Measurements from ENCODE around the gene ATAD2B.

ATAD2B gene

DNA sequence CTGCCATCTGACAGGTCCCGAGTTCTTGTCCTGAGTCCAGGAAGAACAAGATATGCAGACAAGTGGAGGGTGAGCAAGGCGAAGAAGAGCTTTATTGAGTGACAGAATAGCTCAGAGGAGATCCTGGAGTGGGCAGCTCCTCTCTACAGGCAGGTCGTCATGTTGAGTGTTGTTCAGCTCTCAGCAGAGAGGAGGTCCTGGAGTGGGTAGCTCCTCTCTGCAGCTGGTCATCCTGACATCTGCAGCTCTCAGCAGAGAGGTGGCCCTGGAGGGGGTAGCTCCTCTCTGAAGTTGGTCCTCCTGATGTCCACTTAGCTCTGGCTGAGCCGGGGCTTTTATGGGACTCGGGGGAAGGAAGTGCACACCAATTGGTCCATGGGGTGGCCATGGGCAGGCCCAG, 90.4 kb downstream of the ATAD2B start:
- no peak for DNase-seq

- DNase-seq, result no peak
These were observed 90.9 kb downstream of the ATAD2B start for GRCh38 chr2:23835988-23836387.

DNA sequence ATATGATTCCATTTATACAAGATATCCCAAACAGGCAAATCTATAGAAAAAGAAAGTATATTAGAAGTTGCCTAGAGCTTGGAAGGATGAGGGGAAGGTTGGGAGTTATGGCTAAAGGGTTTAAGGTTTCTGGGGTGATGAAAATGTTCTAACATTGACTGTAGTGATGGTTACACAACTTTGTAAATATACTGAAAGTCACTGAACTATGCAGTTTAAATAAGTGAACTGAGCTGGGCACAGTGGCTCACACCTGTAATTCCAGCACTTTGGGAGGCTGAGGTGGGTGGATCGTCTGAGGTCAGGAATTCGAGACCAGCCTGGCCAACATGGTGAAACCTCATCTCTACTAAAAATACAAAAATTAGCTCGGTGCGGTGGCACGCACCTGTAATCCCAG, 91.5 kb downstream of the ATAD2B start:
- no peak for DNase-seq

- no peak for DNase-seq
These were observed 97.9 kb downstream of the ATAD2B start for GRCh38 chr2:23828986-23829385.

- no peak for DNase-seq
These were observed 98.5 kb downstream of the ATAD2B start for GRCh38 chr2:23828256-23828980.

DNA sequence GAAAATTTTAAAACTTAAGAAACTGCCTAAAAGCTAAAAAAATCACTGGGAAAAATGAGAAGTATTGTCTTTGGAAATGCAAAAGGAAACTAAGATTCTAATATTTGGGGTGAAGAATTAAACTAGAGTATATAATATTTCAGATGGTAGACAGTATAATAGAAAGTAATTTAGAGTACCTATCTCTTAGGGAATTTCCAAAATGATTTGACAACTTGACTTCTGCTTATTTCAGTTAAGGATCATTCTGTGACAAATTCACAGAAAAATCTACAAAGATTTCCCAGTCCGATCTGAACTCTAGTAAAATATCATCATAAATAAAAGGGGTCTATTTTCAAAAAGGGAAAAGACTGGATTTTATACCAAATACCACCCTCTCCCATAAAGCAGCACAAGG, 99.6 kb downstream of the ATAD2B start:
- DNase-seq, result no peak

DNA sequence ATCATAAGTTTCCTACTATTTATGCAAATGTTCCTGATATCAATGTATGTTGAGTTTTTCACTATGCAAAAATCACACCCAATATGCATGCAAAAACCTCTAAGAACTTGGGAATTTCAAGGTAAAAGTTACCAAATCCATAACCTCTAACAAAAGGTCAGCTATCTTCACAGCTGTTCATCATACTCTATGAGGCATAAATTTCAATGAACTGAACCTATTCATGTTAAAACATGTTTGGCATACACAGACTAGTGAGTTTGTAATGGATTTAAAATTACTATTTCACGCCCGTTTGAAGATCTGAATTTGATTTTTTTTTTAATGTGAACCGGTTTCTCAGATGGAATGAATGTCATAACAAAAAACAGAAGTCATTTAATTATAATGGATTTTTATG, 100.2 kb downstream of the ATAD2B start:
- no peak for DNase-seq

- DNase-seq, result no peak
These were observed 100.9 kb downstream of the ATAD2B start for GRCh38 chr2:23826040-23826439.

GRCh38 chr2:23824777-23825212, 102.1 kb downstream of the ATAD2B start:
- DNase-seq, result peak; percentile 46

DNA sequence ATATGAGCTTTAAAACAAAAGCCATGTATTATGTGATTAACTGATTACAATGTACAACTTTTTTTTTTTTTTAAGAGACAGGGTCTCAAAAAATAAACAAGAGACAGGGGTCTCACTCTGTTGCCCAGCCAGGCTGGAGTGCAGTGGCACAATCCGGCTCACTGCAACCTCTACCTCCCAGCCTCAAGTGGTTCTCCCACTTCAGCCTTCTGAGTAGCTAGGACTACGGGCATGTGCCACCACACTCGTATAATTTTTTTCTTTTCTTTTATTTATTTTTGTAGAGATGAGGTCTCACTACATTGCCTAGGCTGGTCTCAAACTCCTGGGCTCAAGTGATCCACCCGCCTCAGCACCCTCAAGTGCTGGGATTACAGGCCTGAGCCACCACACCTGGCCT, 103.1 kb downstream of the ATAD2B start:
- DNase-seq, result no peak

DNA sequence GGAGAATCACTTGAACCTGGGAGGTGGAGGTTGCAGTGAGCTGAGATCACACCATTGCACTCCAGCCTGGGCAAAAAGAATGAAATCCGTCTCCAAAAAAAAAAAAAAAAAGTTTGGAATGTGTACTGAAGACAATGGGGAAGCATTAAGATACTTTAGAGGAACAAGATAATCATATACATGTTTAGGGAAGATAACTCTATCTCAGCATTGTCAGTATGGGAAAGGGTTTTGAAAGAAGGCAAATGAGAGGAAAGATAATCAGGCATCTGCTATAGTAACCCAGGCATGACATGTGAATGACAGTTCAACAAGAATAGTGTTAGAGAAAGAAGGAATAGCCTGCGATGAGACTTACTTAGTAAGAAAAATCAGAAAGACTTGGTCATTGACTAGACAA, 112.0 kb downstream of the ATAD2B start:
- no peak for DNase-seq

DNA sequence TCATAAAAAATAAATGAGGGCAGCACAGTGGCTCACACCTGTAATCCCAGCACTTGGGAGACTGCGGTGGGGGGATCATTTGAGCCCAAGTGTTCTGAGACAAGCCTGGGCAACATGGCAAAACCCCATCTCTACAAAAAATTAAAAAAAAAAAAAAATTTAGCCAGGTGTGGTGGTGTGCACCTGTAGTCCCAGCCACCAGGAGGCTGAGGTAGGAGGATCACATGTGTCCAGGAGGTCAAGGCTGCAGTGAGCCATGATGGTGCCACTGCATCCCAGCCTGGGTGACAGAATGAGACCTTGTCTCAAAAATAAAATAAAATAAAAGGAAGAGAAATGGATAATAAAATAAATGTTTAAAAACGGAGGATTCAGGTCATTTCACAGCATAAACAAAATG, 113.5 kb downstream of the ATAD2B start:
- DNase-seq, result no peak

DNA sequence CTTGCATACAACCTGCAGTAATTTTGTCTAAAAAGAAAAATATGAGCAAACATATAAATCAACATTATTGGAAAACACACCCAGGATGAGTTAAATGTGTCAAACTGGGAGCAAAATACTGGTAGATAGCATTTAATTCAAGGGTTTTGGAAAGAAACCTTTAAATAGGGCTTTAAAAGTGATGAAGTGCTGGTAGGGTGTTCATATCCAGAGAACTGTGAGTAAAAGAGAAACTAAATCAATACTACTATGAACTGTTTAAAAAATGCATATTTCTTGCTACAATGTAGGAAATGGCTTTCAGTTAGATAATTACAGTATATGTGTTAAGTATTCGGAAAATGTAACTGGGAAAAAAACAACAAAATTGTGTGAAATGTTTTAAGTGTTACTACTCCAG, 117.8 kb downstream of the ATAD2B start:
- DNase-seq, result no peak

DNA sequence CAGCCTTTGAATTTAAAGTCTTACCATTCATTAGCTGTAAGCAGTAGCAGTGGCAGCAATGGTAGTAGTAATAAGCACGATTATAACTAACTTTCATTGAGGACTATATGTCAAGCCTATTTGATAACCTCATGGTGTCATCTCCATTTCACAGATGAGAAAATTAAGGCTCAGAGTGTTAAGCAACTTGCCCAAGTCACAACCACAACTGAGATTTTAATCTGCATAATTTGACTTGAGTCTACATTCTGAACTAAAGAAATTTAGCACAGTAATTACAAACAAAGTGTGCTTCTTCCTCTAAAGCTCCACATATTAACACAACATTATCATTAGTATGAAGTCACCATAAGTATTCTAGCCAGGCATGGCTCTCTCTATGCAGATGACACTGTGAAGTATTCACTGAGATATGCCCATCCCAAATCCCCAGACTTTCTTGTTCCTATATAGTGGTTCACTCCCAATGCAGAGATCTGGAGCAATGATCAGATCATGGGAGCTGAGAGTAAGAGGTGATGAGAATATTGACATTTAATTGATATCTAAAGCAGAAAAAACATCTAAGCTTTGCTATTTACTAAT, 120.2 kb downstream of the ATAD2B start:
- DNase-seq, result no peak

- DNase-seq, result no peak
These were observed 120.7 kb downstream of the ATAD2B start for GRCh38 chr2:23806201-23806600.

GRCh38 chr2:23803965-23804542, 122.9 kb downstream of the ATAD2B start:
- no peak for DNase-seq

- DNase-seq, result no peak
These were observed 123.5 kb downstream of the ATAD2B start for GRCh38 chr2:23803264-23803964.

GRCh38 chr2:23801396-23801795, 125.5 kb downstream of the ATAD2B start:
- no peak for DNase-seq

DNA sequence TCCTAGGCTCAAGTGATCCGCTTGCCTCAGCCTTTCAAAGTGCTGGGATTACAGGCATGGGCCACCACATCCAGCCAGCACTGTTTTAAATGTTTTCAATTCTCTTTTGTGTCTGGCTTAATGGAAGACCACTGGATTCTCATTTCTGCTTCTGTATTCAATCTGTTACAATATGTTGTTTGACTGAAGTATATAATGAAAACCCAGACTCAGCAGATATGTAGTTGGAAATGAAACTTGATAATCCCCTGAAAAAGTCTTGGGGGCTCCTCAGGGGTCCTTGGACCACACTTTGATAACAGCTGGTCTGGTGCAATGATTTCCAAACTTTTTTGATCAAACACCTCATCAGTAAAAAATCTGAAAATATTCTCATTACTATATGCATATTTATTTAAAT, 132.7 kb downstream of the ATAD2B start:
- DNase-seq, result no peak

DNA sequence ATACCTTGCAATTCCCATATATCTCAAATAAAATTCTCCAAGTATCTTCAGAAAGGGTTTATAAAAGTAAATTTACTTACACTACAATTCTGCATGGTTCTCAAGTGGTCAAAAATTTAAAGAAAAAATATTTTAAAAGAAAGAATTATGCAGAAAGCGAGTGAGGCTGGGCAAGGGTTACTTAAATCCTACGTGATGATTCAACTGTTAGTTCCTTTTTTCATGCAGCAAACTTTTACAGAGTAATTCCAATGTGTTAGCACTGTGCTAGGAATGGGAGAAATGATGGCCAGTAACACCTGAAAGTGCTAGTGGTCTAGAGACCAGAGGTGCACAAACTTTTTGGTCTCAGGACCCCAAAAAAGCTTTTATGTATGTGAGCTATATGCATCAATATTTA, 133.4 kb downstream of the ATAD2B start:
- DNase-seq, result no peak

DNA sequence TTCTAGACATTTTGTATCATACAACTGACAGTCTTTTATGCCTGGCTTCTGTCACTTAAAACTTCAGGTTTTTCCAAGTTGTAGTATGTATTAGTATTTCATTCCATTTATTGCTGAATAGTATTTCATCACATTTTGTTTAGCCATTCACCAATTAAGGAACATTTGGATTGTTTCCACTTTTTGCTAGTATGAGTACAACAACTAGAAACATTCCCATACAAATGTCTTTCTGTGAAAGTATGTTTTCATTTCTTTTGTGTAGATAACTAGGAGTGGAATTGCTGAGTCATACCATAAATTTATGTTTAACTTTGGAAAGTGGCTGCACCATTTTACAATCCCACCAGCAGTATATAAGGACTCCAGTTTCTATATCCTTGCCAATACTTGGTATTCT, 135.9 kb downstream of the ATAD2B start:
- no peak for DNase-seq

DNA sequence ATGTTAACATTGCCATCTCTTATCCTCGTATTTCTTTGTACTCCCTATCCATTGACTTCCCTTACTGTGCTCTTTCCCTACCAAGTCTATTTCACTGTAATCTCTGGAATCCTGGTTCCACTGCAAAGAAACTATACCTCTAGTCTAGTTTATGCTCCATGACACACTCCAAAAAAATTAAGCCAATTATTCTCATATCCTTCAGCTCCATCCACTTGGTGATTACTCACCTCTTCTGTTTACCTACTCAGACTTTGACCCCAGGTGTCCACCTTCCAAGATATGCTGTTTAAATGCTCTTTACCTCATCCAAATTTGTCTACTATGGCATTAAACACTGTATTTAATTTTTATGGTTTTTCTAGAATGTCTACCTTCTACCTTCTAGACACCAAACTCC, 137.9 kb downstream of the ATAD2B start:
- DNase-seq, result no peak

DNA sequence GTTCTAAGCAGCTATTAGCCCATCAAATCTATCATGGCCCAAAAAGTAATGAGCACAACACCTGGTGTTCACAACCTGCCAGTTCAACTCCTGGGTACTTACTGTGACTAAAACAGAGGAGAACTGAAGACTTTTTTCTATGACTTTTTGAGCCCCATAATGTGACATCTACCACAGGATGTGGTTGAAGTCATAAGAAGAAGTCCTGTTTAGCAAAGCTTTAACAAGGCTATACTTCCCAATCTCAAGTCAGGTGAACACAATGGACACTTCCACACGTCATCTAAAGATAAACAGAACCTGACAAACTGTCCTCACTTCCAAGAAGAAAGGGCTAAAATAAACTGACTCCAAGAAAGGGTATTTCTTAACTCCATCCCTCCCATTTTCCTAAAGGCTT, 138.8 kb downstream of the ATAD2B start:
- DNase-seq, result no peak

DNA sequence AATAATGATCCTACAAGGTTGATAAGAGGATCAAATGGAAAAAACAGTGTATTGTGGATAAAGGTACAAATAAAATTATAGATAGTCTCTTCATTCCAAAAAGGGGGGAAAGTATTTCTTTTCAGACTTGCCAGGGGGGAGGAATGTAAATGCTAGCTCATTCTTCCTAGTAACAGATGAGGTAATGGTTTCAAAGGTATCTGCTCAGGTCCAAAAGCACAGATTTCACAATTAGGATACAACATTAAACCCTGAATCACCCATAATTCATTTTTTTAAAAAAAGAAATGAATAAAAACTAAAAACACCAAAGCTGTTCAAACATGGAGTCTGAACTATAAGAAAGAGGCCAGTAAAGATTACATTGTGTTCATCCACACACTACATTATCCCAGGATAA, 142.0 kb downstream of the ATAD2B start:
- no peak for DNase-seq

Data from right forelimb (tissue), 1 donor.